NT2/D1 (cell line): ENCODE data around the gene SBK3.

ENCODE experiments used
- DNase-seq: peaks from one replicate; pipeline ENCODE4 v3.0.0-alpha.2; 2011; ENCODE audit warnings: low read depth, low spot score
- H3K27me3 ChIP-seq: 2 replicates; pipeline ENCODE4 v1.6.0; 2011; ENCODE audit warnings: mild to moderate bottlenecking; ENCODE audit not compliant: insufficient read length, insufficient read depth
- H3K36me3 ChIP-seq: 2 replicates; pipeline ENCODE4 v1.6.1; 2011; ENCODE audit warnings: mild to moderate bottlenecking, low read length, mixed read lengths; ENCODE audit not compliant: insufficient read depth, insufficient read length
- H3K4me1 ChIP-seq: 2 replicates; pipeline ENCODE4 v1.5.1; 2011; ENCODE audit not compliant: insufficient read depth, insufficient read length
- H3K4me3 ChIP-seq: 2 replicates; pipeline ENCODE4 v1.5.1; 2011; ENCODE audit warnings: low read depth; ENCODE audit not compliant: insufficient read length
- H3K9ac ChIP-seq: 2 replicates; pipeline ENCODE4 v1.6.0; 2011; ENCODE audit warnings: low read depth; ENCODE audit not compliant: insufficient read length
- H3K9me3 ChIP-seq: 2 replicates; pipeline ENCODE4 v1.5.1; 2011; ENCODE audit warnings: mild to moderate bottlenecking, low read length; ENCODE audit not compliant: insufficient read depth
- SUZ12 ChIP-seq: IDR thresholded peaks from 2 replicates; pipeline ENCODE4 v1.6.1; 2011; ENCODE audit not compliant: insufficient read length, insufficient read depth; ENCODE audit errors: extremely low read depth
- YY1 ChIP-seq: IDR thresholded peaks from 2 replicates; pipeline ENCODE4 v1.6.1; 2011; ENCODE audit not compliant: insufficient read length, insufficient read depth
- ZNF274 ChIP-seq: IDR thresholded peaks from 2 replicates; pipeline ENCODE4 v1.6.1; 2011; ENCODE audit warnings: mild to moderate bottlenecking, low read depth, low read length

Gene SBK3

DNA sequence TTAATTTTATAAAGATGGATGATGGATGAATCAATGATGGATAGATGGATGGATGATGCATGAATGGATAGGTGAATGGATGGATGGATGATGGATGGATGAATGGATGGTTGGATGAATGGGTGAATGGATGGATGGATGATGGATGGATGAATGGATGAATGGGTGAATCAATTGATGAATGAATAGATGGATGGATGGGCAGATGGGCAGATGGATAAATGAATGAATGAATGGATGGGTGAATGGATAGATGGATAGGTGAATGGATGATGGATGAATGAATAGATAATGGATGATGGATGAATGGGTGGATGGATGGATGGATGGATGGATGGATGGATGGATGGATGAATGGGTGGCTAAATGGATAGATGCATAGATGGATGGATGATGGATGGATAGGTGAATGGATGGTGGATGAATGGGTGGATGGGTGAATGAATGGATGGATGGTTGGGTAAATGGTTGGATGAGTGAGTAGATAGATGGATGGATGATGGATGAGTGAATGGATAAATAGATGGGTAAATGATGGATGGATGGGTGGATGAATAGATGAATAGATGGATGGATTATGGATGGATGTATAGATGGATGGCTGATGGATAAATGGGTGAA lies 22.5 kb upstream of the SBK3 start:
- Histone ChIP-seq H3K4me3 (no peak overlapping the region), H3K36me3 (no peaks in the 10 kb centered on the region), H3K4me1 (no peaks in the 10 kb centered on the region), H3K9ac (no peak overlapping the region), H3K9me3 (no peaks in the 10 kb centered on the region), H3K27me3 (no peaks in the 10 kb centered on the region)
- DNase-seq = no peak
- TF ChIP-seq SUZ12 = no peak
- no peak for TF ChIP-seq ZNF274
- TF ChIP-seq YY1 = no peak

DNA sequence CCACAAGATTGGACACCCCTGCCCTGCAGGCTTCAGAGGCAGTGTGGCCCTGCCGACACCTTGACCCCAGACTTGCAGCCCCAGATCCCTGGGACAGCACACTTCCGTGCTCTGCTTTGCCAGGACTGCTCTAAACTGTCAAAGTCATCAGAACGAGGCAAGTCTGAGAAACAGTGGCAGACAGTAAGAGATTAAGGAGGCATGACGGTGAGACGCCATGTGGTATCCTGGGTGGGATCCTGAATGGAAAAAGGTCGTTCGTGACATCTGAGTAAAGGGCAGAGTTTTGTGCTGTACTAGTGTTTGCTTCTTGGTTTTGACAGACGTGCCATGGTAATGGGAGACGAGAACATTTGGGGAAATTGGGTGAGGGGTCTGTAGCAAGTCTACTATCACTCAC lies 21.5 kb upstream of the SBK3 start:
- no peak for TF ChIP-seq SUZ12
- TF ChIP-seq YY1 = no peak
- no peak for TF ChIP-seq ZNF274
- Histone ChIP-seq H3K27me3 (no peaks in the 10 kb centered on the region), H3K4me1 (no peaks in the 10 kb centered on the region), H3K36me3 (no peaks in the 10 kb centered on the region), H3K9me3 (no peaks in the 10 kb centered on the region), H3K9ac (no peak overlapping the region), H3K4me3 (no peak overlapping the region)
- no peak for DNase-seq

DNA sequence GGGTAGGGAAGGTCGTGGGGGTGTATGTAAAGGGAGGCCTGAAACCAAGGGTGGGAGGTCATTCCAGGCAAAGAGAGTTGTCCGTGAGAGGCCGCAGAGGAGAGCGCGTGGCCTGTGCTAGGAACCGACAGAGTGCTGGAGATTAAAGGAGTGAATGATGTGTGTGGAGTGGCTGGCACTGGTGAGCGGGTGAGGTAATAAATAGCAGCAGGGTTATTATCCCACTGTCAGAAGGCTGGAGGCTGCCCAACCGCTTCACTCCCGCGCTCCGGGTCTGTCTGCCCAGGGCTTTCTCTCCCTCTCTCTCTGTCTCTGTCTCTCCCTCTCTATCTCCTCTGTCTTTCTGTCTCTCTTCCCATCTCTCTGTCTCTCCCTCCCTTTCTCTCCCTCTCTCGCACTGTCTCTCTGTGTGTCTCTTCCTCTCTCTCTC lies 17.9 kb upstream of the SBK3 start:
- H3K4me1 ChIP-seq = no peaks in the 10 kb centered on the region
- TF ChIP-seq SUZ12 (no peak), ZNF274 (no peak), YY1 (no peak)
- no peaks in the 10 kb centered on the region for H3K9me3 ChIP-seq
- DNase-seq = no peak
- no peaks in the 10 kb centered on the region for H3K36me3 ChIP-seq
- no peak overlapping the region for H3K4me3 ChIP-seq
- no peaks in the 10 kb centered on the region for H3K27me3 ChIP-seq
- H3K9ac ChIP-seq = no peak overlapping the region

DNA sequence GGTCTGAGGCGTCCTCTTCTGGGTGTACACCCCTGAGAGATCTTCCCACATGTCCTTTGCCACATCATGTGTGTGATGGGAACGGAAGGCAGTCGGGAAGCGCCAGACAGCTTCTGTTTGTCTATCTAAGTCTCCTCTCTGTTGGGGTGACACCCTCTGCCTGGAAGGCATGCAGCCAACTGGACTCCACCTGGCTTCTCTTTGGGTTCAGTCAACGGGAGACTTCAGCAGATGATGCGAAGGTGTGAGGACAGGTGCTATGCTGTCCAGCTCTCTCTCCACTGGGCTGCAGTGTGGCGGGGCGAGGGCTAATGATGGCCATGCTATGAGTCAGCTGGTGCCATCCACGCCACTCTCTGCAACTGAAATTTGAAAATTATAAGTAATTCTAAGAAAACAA lies 14.3 kb upstream of the SBK3 start:
- DNase-seq = no peak
- TF ChIP-seq ZNF274 = no peak
- no peak for TF ChIP-seq YY1
- TF ChIP-seq SUZ12 = no peak
- no peaks in the 10 kb centered on the region for H3K27me3 ChIP-seq
- no peaks in the 10 kb centered on the region for H3K36me3 ChIP-seq
- H3K9ac ChIP-seq = no peak overlapping the region
- H3K9me3 ChIP-seq = no peaks in the 10 kb centered on the region
- H3K4me1 ChIP-seq = no peaks in the 10 kb centered on the region
- no peak overlapping the region for H3K4me3 ChIP-seq

DNA sequence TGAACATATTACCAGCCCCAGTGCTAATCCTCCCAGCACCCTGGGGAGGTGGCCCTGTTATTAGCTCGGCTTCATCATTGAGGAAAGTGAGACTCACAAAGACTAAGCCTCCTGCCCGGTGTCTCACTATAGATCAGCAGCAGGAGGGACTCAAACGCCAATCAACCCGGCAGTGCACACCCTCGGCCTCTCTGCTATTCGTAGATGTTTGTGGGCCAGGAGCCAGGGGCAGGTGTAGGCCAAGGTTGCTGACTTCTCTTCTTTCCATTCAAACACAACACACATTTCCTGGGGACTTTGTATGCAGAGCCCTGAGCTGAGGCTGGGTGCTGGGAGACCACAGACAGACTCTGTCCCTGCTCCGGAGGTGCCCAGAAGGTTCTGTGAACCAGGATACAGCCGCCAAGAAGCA lies 9.4 kb upstream of the SBK3 start:
- no peak for TF ChIP-seq YY1
- TF ChIP-seq ZNF274 = no peak
- no peak for TF ChIP-seq SUZ12
- Histone ChIP-seq H3K36me3 (no peaks in the 10 kb centered on the region), H3K9me3 (no peaks in the 10 kb centered on the region), H3K27me3 (peaks cover 21% of the 10 kb centered on the region), H3K4me1 (peaks cover 2% of the 10 kb centered on the region), H3K4me3 (no peak overlapping the region), H3K9ac (no peak overlapping the region)
- no peak for DNase-seq

DNA sequence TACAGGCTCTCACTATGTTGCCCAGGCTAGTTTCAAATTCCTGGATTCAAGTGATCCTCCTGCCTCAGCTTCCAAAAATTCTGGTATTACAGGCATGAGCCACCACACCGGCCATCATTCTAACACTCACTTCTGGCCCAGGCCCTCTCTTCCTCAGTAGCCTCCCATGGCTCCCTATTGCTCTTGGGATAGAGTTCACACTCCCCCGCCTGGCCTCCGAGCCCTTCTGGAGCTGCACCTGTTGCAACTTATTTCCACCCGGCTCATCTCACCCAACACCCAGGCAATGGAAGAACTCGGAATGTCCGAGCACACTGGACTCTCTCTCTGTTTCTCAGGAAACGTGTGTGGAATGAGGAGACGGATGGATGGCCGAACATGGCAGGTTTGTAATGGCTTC lies 9.0 kb upstream of the SBK3 start:
- Histone ChIP-seq H3K9ac (no peak overlapping the region), H3K27me3 (peaks cover 21% of the 10 kb centered on the region), H3K36me3 (no peaks in the 10 kb centered on the region), H3K4me3 (no peak overlapping the region), H3K9me3 (no peaks in the 10 kb centered on the region), H3K4me1 (peaks cover 2% of the 10 kb centered on the region)
- TF ChIP-seq YY1 = no peak
- no peak for TF ChIP-seq ZNF274
- no peak for TF ChIP-seq SUZ12
- DNase-seq = no peak

DNA sequence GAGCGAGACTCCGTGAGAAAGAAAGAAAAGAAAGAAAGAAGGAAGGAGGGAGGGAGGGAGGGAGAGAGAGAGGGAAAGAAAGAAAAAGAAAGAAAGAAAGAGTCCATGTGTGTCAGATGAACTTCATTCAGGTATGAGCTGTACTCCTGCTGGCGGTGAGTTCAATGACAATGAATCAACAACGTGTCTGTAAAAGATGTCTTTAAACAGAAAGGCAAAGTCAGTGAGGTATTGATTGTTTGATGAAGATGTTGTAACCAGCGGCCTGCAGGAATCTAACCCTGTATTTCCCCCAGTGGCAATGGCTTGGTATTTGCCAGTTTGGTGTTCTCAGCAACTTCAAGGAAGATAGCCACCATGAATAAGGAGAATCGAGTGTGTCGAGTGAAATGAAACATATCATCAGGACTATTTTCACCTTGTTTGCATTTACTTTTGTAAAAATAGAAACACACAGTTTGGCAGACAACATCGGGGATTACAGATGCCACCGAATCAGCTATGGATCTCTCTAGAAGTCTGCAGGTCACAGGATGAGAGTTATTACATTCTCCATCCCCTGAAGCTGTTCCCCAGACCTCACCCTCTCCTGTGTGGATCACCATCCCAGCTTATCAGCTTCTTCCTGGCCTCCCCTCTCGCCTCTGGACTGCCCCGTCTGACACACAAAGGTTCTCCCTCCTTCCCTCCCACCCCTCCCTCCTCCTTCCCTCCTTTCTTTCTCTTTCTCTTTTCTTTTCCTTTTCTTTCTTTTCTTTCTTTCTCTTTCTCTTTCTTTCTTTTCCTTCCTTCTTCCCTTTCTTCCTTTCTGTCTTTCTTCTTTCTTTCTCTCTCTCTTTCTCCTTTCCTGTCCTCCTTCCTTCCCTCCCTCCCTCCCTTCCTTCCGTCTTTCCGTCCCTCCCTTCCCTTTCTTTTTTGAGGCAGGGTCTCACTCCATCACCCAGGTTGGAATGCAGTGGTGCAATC lies 8.2 kb upstream of the SBK3 start:
- peaks cover 21% of the 10 kb centered on the region for H3K27me3 ChIP-seq
- DNase-seq = no peak
- no peaks in the 10 kb centered on the region for H3K36me3 ChIP-seq
- H3K4me3 ChIP-seq = no peak overlapping the region
- H3K9me3 ChIP-seq = no peaks in the 10 kb centered on the region
- peaks cover 2% of the 10 kb centered on the region for H3K4me1 ChIP-seq
- no peak for TF ChIP-seq SUZ12
- TF ChIP-seq YY1 = no peak
- TF ChIP-seq ZNF274 = no peak
- H3K9ac ChIP-seq = no peak overlapping the region
